Esophagus muscularis mucosa (tissue), 4 donors: ENCODE results near the gene PTX4. TPM values are rescaled to one million over a fixed set of nuclear protein-coding genes. Genes with fewer than 3 reads are reported as not detected.

Source experiments
- DNase-seq: peaks from one replicate; pipeline ENCODE4 v3.0.0-alpha.2; 2017; ENCODE audit errors: extremely low spot score
- H3K27ac ChIP-seq, 4 donors: fragments of 200-600 bp; sonication (generic); replicated peaks in 1 of 4; 1 replicate in 3 of 4; 2 replicates in 1 of 4; pipeline ENCODE4 v1.5.1; 2016 to 2019; ENCODE audit warnings: mild to moderate bottlenecking in 1 of 4
- H3K27me3 ChIP-seq, 4 donors: fragments of 200-600 bp; sonication (generic); one replicate each; pipeline versions ENCODE4 v1.5.1 to v1.6.0; 2016 to 2019
- H3K36me3 ChIP-seq, 4 donors: fragments of 200-600 bp; sonication (generic); one replicate each; pipeline ENCODE4 v1.5.1; 2016 to 2019
- H3K4me1 ChIP-seq, 4 donors: fragments of 200-600 bp; sonication (generic); one replicate each; pipeline ENCODE4 v1.5.1; 2016 to 2019
- H3K4me3 ChIP-seq, 4 donors: fragments of 200-600 bp; sonication (generic); 1 replicate in 2 of 4; 2 replicates in 2 of 4; pipeline ENCODE4 v1.5.1; 2016 to 2019; ENCODE audit warnings: mild to moderate bottlenecking in 4 of 4, moderate library complexity in 1 of 4
- H3K9me3 ChIP-seq, 4 donors: fragments of 200-600 bp; sonication (generic); 1 replicate in 3 of 4; 2 replicates in 1 of 4; pipeline ENCODE4 v1.5.1; 2016 to 2019
- EP300 ChIP-seq: sonication (generic); formaldehyde crosslinking; IDR thresholded peaks from one replicate; pipeline ENCODE4 v1.6.1; 2017; ENCODE audit warnings: antibody characterized with exemption
- POLR2A ChIP-seq: fragments of 450-650 bp; IDR thresholded peaks from one replicate; pipeline ENCODE4 v1.6.1; 2017; ENCODE audit warnings: antibody characterized with exemption, moderate library complexity, mild to moderate bottlenecking, low read depth
- POLR2AphosphoS5 ChIP-seq, 2 donors: sonication (generic); formaldehyde crosslinking; IDR thresholded peaks; one replicate each; pipeline ENCODE4 v1.6.1; 2017; ENCODE audit warnings: antibody characterized with exemption in 2 of 2
- WGBS: methylation state at CpG from one replicate; pipeline ENCODE4 v1.1.5; 2018; 5-methylcytosine and 5-hydroxymethylcytosine counted together
- intact Hi-C: fragments of 100-400 bp; cut with DNase I; formaldehyde crosslinking; loops from one replicate; pipeline ENCODE4 v1.15.1; 2023
- total RNA-seq, 4 donors: library from RNA; depleted of rRNA; stranded (reverse); fragments of >200 nt; gene quantifications; one replicate each; pipeline versions ENCODE4 v1.1.0 to v1.2.1, GENCODE V29; 2016
- TF ChIP-seq, protein P1 (sequence below), 3 experiments: fragments of 200-600 bp in 2 of 3; fragments of 450-650 bp in 1 of 3; sonication (generic) in 2 of 3; IDR thresholded peaks; one replicate each; pipeline ENCODE4 v1.5.1; 2017 to 2019; ENCODE audit warnings: antibody characterized with exemption in 3 of 3, mild to moderate bottlenecking in 2 of 3, moderate library complexity in 1 of 3

The PTX4 gene
- total RNA-seq, 4 donors from 2014 or later = 0.39 to 0.75 (median 0.66) TPM; not detected in 1

DNA sequence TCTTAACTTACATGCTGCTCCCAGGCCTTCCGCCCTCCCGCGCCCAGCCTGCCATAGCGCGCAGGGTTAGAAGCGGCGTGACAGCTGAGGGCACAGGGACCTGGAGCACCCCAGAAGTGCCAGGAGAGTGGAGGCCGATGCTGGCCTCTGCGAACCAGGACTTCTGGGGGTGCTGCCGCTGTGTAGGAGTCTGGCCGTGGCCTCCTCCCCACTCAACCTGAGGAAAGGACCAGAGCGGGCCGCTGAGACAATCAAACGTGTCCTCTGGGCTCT lies 42.8 kb upstream of the PTX4 start:
- intact Hi-C loops = no loop called here
- 77% methylated on average over 5 of the region's 14 CpGs for WGBS
- peaks cover 0 to 17% (median 13%) of the 10 kb centered on the region in 4 donors for H3K36me3 ChIP-seq
- no peaks in the 10 kb centered on the region for H3K27me3 ChIP-seq
- DNase-seq = no peak
- peaks cover 55 to 88% (median 65%) of the 10 kb centered on the region in 4 donors for H3K4me1 ChIP-seq
- no peaks in the 10 kb centered on the region for H3K9me3 ChIP-seq
- H3K4me3 ChIP-seq = peak overlapping the region; percentile 64 to 71 (median 65)
- H3K27ac ChIP-seq = peak overlapping the region; percentile 84 to 90 (median 86)
- TF ChIP-seq, protein P1, sequence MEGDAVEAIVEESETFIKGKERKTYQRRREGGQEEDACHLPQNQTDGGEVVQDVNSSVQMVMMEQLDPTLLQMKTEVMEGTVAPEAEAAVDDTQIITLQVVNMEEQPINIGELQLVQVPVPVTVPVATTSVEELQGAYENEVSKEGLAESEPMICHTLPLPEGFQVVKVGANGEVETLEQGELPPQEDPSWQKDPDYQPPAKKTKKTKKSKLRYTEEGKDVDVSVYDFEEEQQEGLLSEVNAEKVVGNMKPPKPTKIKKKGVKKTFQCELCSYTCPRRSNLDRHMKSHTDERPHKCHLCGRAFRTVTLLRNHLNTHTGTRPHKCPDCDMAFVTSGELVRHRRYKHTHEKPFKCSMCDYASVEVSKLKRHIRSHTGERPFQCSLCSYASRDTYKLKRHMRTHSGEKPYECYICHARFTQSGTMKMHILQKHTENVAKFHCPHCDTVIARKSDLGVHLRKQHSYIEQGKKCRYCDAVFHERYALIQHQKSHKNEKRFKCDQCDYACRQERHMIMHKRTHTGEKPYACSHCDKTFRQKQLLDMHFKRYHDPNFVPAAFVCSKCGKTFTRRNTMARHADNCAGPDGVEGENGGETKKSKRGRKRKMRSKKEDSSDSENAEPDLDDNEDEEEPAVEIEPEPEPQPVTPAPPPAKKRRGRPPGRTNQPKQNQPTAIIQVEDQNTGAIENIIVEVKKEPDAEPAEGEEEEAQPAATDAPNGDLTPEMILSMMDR (IDR thresholded peaks at IDR 0.05) = no peak
- TF ChIP-seq EP300 (no peak), POLR2AphosphoS5 (IDR thresholded peaks at IDR 0.05) (no peak), POLR2A (no peak)

DNA sequence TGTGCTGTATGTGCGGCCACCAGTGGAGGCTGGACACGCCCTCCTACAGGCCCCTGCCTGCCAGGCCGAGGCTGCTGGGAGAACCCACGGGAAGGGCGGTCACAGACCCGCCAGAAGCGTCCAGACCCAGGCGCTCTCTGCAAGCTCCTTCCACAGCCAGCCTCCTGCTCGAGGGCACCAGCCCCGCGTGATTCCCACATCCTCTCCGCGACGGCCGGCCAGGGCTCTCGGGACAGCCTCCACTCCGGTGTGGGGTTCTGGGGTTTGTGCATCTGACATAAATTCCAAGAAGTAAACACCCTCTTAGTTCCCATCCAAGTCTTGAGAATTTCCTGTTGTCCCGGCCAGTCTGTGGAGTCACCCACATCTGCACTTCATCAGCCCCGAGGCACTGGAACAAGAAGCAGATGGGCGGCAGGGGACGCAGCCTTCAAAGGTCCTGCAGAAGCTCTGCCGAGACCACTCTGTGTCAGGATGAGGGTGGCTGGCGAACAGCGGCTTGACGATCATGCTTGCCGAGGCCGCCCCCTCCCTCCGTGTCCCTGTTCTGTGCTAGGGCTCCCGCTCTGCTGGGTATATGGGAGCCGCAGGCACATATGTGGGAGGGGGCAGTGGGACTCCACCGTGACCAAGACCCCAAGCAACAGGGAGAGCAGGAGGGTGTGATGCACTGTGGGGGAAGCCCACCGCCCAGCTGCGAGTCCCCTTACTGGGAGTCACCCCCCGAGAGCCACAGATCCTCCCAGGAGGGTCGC lies 42.3 kb upstream of the PTX4 start:
- DNase-seq = no peak
- peaks cover 53 to 83% (median 60%) of the 10 kb centered on the region in 4 donors for H3K4me1 ChIP-seq
- TF ChIP-seq POLR2AphosphoS5 (IDR thresholded peaks at IDR 0.05) = peak; percentile 60 to 77
- peak; percentile 5 for TF ChIP-seq EP300
- TF ChIP-seq, protein P1 (IDR thresholded peaks at IDR 0.05) = no peak
- no peak for TF ChIP-seq POLR2A
- H3K36me3 ChIP-seq = peaks cover 0 to 11% (median 8%) of the 10 kb centered on the region in 4 donors
- no peaks in the 10 kb centered on the region for H3K9me3 ChIP-seq
- H3K27ac ChIP-seq = peak overlapping the region; percentile 84 to 90 (median 86)
- peak overlapping the region; percentile 64 to 71 (median 65) for H3K4me3 ChIP-seq
- intact Hi-C loops = no loop called here
- WGBS = 47% methylated on average over 6 of the region's 35 CpGs
- no peaks in the 10 kb centered on the region for H3K27me3 ChIP-seq

DNA sequence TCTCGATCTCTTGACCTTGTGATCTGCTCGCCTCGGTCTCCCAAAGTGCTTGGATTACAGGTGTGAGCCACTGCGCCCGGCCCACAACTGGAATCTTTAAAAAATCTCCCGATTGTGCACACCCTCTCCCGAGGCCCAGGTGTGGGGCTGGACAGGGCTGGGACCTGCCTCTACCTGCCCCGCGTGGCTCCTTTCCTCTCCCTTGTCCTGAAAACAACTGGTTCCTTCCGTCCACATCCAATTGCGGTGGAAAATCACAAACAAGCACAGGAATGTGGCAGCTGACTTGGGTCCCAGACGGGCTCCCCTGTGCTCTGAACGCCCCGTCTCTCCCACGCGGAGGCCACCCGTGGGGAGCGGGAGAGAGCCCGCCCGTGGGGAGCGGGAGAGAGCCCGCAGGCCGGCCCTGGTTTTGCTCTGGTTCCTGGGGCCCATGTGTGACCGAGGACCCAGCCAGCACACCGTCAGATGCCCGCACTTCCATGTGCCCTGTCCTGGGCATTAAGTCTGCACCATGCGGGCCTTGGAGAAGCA lies 41.7 kb upstream of the PTX4 start:
- H3K36me3 ChIP-seq = peaks cover 0 to 9% (median 4%) of the 10 kb centered on the region in 4 donors
- no peaks in the 10 kb centered on the region for H3K27me3 ChIP-seq
- intact Hi-C loops = no loop called here
- peaks cover 53 to 76% (median 54%) of the 10 kb centered on the region in 4 donors for H3K4me1 ChIP-seq
- H3K4me3 ChIP-seq = peak overlapping the region in 3 of 4 donors; percentile 65 to 71 (median 65)
- no peak for TF ChIP-seq POLR2A
- no peak for TF ChIP-seq EP300
- no peak for TF ChIP-seq POLR2AphosphoS5 (IDR thresholded peaks at IDR 0.05)
- TF ChIP-seq, protein P1 (IDR thresholded peaks at IDR 0.05) = no peak
- peak overlapping the region; percentile 84 to 90 (median 86) for H3K27ac ChIP-seq
- no peaks in the 10 kb centered on the region for H3K9me3 ChIP-seq
- DNase-seq = no peak
- WGBS = 83% methylated on average over 24 of the region's 27 CpGs

DNA sequence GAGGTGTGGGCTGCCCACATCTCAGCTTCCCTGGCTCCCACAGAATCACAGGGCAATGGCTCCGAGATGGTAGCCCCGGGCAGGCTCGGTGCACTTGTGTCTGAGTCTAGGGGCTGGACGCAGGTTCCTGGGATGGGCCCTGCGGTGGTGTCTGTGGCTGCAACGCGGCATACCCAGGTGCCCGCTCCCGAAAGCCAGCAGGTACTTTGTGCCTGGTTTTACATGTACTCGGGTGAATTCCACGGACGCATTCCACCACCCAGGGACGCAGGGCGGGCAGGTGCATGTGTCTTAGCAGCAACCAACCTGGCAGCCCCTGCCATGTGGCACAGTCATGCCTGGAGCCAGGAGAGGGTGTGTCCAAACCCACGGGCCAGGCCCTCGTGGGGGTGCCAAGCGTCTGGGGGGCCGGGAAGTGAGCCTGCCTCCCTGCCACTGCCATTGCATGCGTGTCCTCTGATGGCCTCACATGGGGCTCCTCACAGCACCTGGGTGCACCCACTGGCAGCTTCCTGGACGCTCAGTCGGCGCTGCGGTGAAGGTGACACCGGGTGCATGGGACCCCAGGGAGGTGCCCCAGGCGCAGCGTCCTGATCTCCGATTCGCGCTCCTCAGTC lies 40.3 kb upstream of the PTX4 start:
- Histone ChIP-seq H3K27me3 (no peaks in the 10 kb centered on the region), H3K9me3 (no peaks in the 10 kb centered on the region), H3K4me3 (no peak overlapping the region), H3K36me3 (peaks cover 0 to 23% (median 8%) of the 10 kb centered on the region in 4 donors), H3K27ac (no peak overlapping the region), H3K4me1 (peaks cover 53 to 63% (median 54%) of the 10 kb centered on the region in 4 donors)
- WGBS = 84% methylated on average over 13 of the region's 29 CpGs
- no peak for DNase-seq
- intact Hi-C loops = no loop called here
- TF ChIP-seq, protein P1 (IDR thresholded peaks at IDR 0.05) = no peak
- TF ChIP-seq POLR2AphosphoS5 (IDR thresholded peaks at IDR 0.05) (no peak), EP300 (no peak), POLR2A (no peak)
